LHCN-M2 (cell line): ENCODE measurements around the gene ZNF425. TPM values are rescaled to one million over a fixed set of nuclear protein-coding genes. Genes with fewer than 3 reads are reported as not detected.
A peak's percentile ranks its signal among the peaks of the same experiment; 100 is the strongest.
"Not testable (repeated sequence)": the region's sequence is repeated elsewhere in the genome, so short reads cannot be mapped to it uniquely, and the experiment has no call there.

Experiments used
- DNase-seq: peaks from one replicate; pipeline ENCODE4 v3.0.0-alpha.2; 2012; ENCODE audit warnings: low read depth
- polyA plus RNA-seq: library from polyadenylated mRNA; unstranded; fragments of >200 nt; gene quantifications from one replicate; pipeline ENCODE4 v1.2.1, GENCODE V29; 2012; ENCODE audit warnings: missing spikeins
- total RNA-seq: library from RNA; depleted of rRNA; stranded (reverse); fragments of >200 nt; gene quantifications from 2 replicates; pipeline ENCODE4 v1.2.3, GENCODE V29; 2014; rRNA removed

ZNF425 gene, protein sequence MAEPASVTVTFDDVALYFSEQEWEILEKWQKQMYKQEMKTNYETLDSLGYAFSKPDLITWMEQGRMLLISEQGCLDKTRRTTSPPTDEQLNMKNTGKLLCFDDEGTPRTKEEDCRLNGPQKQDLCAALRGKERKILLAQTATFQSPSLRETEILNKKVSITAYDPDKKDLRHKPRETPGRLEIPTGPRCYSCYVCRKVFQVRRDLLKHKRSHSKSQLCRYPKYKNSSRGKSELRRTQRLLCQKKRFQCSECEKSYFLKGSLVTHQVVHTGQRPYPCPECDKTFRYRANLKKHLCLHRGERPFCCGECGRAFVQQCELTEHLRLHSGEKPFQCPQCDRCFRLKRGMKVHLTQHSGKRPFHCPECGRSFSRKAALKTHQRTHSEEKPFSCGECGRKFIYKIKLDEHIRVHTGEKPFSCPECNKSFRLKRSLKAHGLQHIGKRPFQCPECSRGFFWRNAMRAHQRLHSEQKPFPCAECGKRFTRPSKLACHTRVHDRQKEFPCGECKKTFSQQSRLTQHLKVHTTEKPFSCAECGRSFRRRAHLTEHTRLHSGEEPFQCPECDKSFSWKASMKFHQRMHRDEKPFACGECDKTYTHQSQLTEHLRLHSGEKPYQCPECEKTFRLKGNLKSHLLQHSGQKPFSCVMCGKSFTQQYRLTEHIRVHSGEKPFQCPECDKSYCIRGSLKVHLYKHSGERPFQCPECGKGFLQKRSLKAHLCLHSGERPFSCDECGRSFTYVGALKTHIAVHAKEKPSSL
- 4.4 and 6.3 TPM in 2 replicates for total RNA-seq
- 4.3 TPM for polyA plus RNA-seq

DNA sequence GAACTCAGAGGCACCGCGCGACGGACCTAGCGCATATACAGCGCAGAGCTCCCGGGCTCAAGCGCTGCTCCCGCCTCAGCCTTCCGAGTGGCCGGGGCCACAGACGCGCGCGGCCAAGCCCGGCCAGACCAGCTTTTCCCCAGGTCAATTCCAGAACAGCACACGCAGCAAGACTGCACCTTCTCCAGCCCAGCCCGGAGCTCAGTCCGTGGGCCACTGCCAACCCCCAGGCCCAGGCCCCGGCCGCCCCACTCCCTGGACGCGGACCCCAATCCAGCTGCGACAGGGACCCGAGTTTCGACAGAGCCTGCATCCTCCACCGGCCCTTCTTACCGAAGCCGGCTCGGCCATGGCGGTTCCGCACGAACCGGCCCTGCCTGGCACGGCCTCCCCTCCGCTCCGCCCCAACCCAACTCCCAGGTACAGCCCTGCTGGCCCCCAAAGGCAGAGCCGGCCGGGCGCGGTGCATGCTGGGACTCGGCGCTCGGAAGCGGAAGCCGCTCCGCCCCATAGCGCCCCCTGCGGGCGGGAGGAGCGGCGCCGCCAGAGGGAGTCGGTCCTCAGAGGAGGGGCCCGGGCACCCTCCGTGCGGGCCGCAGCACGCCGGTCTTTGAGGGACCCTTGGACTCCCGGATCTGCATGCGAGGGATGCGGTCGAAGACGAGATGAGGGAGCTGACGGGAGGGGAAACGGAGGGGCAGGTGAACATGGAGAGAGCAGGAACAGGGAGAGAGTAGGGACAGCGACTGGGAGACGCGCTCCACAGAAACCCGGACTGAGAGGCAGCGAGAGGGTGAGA is at the start of gene ZNF425:
TSS of gene ZNF425 (minus strand) at position 462 of the 799 bp plus-strand sequence. CDS start at position 351, 111 bp downstream.
- peak; percentile 92 for DNase-seq

- no peak for DNase-seq
Observed at GRCh38 chr7:149175150-149175549, 49.0 kb upstream of the ZNF425 start.

GRCh38 chr7:149172534-149172920 is 46.4 kb upstream of the ZNF425 start:
- DNase-seq, result no peak

DNA sequence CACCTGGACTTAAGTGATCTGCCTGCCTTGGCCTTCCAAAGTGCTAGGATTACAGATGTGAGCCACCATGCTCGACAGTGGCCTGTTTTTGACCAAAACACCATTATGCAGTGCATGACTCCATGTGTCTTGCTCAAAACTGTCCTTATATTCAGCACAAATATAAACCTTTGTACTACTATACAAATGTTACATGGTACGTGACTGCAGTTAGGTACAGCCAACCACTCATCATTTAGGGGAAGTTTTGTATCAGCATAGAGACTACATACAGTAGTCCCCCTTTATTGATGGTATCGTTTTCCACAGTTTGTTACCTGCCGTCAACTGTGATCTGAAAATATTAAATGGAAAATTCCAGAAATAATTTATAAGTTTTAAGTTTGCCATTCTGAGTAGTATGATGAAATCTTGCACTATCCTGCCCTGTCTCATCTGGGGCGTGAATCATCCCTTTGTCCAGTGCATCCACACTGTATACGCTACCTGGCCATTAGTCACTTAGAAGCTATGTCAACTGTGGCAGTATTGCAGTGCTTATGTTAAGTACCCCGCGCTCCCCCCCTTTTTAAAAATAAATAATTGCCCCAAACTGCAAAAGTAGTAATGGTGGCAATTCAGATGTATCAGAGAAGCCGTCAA is 45.9 kb upstream of the ZNF425 start:
- DNase-seq, result no peak

DNA sequence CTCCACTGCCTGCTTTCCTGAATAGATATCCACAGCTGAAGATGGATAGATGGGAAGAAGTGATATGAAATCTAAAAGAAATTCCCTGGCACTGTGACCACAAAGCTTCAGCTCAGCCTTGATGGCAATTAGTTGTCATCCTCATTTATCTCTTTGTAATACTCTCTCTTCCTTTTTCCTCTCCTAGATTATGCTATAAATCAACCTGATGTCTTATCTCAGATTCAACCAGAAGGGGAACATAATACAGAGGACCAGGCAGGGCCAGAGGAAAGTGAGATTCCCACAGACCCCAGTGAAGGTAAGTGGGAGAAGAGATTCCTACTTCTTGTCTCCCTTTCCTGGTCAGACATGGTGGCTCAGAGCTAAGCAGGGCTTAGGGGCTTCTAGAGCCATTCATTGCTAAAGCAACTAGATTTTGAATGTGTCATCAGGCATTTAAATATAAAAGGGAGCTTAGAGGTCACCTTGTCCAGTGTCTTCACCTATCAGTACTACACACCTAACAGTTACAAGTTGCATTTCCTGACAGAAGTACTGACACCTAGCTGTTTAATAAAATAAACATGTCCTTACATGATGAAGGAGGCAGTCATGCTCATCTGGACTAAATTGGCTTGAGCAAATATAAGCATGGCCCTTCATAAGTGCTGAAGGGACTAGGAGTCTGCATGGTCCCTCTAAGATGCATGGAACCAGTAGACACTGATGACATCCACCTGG is 40.7 kb upstream of the ZNF425 start:
- DNase-seq, result no peak

- DNase-seq, result no peak
Observed at GRCh38 chr7:149166142-149166541, 40.0 kb upstream of the ZNF425 start.

DNA sequence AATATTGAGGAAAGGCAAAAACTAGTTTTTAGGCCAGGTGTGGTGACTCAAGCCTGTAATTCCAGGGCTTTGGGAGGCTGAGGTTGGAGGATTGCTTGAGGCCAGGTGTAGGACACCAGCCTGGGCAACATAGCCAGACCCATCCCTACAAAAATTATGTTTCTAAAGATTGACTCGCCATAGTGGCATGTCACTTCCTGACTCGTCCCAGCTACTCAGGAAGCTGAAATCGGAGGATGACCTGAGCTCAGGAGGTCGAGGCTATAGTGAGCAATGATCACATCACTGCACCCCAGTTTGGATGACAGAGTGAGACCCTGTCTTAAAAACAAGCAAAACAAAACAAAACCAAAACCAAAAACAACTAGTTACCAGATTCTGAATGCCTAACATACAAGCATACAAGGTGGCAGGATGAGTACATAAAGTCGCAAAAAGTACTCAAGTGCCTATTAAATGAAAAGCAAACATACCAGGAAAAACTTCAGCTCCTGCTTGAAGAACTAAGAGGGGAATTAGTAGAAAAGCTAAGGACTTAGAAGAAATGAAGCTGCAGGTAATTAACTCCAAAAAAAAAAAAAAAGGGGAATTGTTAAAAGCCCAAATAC is 35.2 kb upstream of the ZNF425 start:
- peak; percentile 68 for DNase-seq

DNA sequence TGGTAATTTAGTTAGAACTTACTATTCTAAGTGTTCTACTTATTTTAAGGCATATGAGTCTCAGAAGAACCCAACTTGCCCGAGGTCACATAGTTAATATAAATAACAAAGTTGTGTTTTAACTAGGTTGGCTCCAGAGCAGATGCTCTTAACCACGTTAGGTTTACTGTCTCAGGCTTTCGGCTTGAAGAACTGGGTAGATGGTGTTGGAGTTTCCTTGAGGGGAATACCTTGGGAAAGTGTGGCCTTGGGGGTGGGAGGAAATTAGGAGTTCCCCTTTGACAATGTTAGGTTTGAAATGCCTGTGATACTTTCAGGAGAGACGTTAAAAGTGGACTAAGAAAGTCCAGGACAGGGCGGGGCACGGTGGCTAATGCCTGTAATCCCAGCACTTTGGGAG is 30.8 kb upstream of the ZNF425 start:
- no peak for DNase-seq

DNA sequence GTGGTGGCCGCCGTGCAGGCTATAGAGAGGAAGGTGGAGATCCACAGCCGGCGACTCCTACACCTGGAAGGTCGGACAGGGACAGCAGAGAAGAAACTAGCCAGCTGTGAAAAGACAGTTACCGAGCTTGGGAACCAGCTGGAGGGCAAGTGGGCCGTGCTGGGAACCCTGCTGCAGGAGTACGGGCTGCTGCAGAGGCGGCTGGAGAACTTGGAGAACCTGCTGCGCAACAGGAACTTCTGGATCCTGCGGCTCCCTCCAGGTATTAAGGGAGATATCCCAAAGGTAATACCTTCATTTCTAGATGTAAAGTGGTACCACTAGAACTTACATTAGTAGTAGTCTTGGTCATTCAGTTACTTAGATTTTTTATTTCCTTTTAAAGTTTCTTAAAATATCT is 27.9 kb upstream of the ZNF425 start:
- DNase-seq, result no peak

DNA sequence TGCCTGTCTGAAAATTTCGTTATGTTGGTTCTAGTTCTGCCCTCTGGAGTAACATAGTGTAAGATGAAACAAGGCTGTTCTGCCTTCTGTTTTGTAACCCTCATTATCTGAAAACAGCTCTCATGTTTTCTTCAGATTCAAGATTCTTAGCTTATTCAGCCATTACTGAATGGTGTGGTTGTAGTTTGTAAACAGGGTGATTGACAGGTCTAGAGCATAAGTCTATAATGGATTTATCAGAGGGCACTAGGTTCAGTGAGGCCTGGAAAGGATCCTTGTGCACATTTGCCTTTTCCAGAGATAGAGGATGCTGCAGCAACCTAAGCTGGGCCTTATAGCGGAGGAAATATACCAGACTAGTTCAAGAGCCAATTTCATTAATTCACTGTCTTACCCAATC is 27.2 kb upstream of the ZNF425 start:
- DNase-seq, result no peak

GRCh38 chr7:149150981-149151380 is 24.9 kb upstream of the ZNF425 start:
- DNase-seq, result no peak

- peak; percentile 49 for DNase-seq
Observed at GRCh38 chr7:149147752-149148653, 21.9 kb upstream of the ZNF425 start.

- peak; percentile 79 for DNase-seq
Observed at GRCh38 chr7:149147072-149147751, 21.1 kb upstream of the ZNF425 start, which contains the start of gene ZNF398. ZNF398 (plus strand) TSS chr7:149147453; CDS start chr7:149147743, 290 bp downstream.

DNA sequence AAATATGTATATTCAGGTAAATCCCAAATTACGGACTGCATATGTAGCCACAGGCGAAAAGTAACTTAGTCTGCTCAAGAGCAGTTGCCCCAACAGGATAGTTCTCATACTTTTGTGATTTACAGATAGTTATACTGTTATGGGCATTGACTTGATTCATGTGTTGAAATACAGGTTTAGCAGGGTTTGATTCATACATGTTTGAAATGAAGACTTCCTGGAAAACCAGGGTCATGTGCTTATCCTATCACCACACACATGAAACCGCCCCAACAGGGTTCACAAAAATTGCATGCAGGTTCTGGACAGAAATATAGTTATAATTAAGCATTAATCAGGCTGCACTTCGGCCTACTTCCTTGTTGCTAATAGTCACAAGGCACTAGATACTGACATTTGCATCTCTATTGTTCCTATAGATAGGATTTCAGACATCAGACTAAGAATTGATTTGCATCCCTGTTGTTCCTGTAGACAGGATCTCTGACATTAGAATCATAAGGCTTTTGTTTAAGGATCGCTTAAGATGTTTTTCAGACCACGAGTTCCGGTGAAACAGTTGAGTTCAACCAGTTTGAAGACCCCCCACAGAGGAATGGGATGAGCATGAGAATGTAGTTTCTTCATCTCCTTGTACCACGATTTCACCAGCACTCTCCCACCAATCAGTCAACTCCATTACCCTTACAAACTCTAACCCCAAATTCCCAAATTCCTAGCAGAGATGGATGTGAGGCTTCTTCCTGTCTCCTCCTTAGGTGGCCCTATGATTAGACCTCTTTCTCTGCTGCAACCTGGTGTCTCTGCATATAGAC is 19.1 kb upstream of the ZNF425 start:
- no peak for DNase-seq

GRCh38 chr7:149144436-149144922 is 18.4 kb upstream of the ZNF425 start:
- not testable (repeated sequence) for DNase-seq

DNA sequence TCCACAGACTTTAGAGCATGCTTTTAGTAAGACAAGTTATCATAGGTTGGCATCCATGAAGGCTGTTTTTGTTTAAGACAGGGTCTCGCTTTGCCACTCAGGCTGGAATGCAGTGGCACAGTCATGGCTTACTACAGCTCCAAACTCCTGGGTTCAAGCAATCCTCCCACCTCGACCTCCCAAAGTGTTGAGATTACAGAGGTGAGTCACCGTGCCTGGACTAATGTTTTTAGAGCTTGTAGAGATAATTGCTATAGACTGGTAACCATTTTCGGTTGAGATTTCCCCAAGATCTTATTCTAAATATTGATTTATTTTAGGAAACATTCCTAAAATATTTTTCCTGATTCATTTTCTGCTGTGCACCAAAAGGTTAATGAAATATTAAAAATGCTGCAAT is 15.8 kb upstream of the ZNF425 start:
- no peak for DNase-seq

- DNase-seq, result peak; percentile 35
Observed at GRCh38 chr7:149140831-149141230, 14.7 kb upstream of the ZNF425 start.
